Erythroblast (primary cell): ENCODE results near the gene MB.
"Not testable (repeated sequence)": the region's sequence is repeated elsewhere in the genome, so short reads cannot be mapped to it uniquely, and the experiment has no call there.

Experiments used
- DNase-seq, 2 experiments: peaks; one replicate each; lab custom pipeline; 2025; lab: John Stamatoyannopoulos, UW
- GATA1 ChIP-seq: IDR thresholded peaks from 2 replicates; pipeline ENCODE4 v1.6.1; 2011; ENCODE audit warnings: low read depth, mild to moderate bottlenecking, control low read depth, low read length, moderate library complexity
- POLR2A ChIP-seq: IDR thresholded peaks from 2 replicates; pipeline ENCODE4 v1.6.1; 2011; ENCODE audit warnings: mild to moderate bottlenecking, low read length

MB gene

DNA sequence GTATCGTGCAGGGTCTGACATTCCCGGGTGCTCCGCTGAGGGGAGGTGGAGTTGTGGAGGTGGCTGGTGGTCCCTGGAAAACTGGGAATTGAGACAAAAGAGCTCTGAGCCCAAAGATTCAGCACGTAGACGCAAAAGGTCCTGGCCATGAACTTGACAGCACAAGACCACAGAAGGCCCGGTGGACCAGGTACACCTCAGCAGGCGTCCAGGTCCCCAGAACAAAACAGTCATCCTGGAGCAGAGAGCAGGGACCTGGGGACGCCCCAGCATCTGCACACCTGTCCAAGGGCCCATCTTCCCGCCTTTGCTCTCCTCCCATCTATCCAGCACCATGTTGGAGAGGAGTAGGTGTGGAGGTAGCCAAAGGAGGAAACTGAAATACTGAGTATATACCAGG, 13.8 kb upstream of the MB start:
- DNase-seq, result no peak
- TF ChIP-seq GATA1 (no peak), POLR2A (no peak)

DNA sequence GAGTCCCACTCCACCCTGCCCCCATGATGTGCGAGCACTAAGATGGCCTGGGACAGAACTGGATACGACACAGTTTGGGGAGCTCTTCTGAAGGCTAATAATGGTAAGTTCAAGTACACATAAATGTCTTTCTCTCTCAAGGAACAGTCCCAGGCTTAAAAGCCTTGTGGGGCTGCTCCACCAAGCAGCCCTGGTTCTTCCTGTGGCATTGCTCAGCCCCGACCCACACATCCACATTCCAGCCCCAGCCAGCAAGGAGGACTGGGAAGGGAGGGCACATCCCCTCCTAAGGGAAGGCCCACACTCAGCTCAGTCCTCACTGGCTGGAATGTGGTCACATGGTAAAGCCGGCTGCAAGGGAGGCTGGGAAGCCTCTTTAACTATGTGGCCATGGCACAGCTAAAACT, 13.3 kb upstream of the MB start:
- no peak for DNase-seq
- TF ChIP-seq POLR2A (no peak), GATA1 (no peak)

GRCh38 chr22:35629406-35630216, 12.5 kb upstream of the MB start:
- DNase-seq, result no peak
- TF ChIP-seq GATA1 (no peak), POLR2A (no peak)

GRCh38 chr22:35628732-35629131, 11.6 kb upstream of the MB start:
- TF ChIP-seq GATA1, result no peak
- TF ChIP-seq POLR2A, result no peak
- no peak for DNase-seq

DNA sequence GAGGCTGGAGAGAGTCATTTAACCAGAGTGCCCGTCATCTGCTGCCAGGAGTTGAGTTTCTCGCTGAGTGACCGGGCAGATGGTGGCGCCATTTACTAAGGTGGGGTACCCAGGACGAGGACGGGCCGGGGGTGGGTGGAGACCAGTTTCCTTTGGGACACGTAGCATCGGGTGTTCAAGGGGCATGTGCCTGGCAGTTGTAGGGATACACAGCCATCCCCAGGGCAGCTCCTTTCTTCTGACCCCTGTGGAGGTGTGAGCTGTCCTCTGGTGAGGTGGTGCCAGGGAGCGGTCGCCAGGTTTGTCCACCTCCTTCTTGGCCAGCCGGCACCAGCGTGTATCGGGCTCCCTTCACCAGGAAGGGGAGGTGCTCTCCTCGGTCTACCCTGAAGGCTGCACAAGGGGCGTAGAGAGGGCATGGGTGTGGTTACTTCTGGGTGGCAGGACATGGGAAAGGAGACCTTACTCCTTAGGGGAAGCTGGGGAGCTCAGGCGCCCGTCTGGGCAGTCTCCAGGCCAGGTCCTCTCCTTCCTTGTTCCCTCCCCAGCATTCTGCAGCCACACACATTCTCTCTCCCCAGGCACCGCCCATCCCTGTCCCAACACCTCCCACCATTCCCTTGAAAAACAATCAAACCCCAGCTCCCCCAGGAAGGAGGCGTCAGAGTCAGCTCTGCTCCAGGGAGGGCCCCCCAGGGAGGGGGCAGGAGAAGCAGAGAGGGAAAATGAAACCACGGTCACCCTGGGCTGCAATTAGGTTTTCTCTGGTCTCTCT, 10.3 kb upstream of the MB start:
- no peak for TF ChIP-seq GATA1
- no peak for TF ChIP-seq POLR2A
- DNase-seq, result peak; percentile 18 to 27

GRCh38 chr22:35625763-35626432, 8.8 kb upstream of the MB start:
- TF ChIP-seq GATA1 (no peak), POLR2A (no peak)
- DNase-seq, result no peak

DNA sequence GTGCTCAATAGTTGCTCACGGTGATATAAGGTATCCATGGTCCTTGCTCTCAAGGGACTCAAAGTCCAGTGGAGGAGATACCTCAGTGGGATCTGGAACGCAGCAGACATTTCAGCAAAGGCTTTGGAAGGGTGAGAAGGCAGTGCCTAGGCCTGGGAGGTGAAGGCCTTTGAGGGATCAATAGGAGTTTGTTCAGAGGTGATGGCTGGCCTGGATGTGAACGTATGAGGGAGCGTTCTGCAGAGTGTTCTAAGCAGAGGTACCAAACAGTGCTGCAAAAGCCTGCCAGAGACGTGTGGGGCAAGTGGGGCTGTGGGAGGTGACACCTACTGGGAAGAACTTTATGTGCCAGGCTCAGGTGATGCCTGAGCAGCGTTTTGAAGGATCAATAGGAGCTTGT, 7.4 kb upstream of the MB start:
- TF ChIP-seq GATA1 (no peak), POLR2A (no peak)
- no peak for DNase-seq

DNA sequence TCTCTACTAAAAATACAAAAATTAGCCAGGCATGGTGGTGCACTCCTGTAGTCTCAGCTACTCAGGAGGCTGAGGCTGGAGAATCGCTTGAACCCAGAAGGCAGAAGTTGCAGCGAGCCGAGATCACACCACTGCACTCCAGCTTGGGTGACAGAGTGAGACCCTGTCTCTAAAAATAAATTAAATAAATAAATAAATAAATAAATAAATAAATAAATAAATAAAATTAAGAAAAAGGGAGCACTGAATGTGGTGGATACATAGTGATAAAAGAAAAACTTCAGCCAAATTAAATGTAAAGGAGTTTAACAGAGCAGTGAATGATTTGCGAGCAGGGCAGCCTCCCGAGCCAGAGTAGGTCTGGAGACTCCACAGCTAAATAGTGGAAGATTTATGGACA, 6.8 kb upstream of the MB start:
- not testable (repeated sequence) for DNase-seq

- TF ChIP-seq POLR2A, result no peak
- no peak for TF ChIP-seq GATA1
Measured at GRCh38 chr22:35622191-35622913, 5.2 kb upstream of the MB start.

GRCh38 chr22:35621451-35621850, 4.3 kb upstream of the MB start:
- no peak for DNase-seq
- TF ChIP-seq GATA1, result no peak
- TF ChIP-seq POLR2A, result no peak

More at GRCh38 chr22:35622191-35622913, 5.2 kb upstream of the MB start:
- DNase-seq, result no peak

- TF ChIP-seq POLR2A, result no peak
- TF ChIP-seq GATA1, result no peak
- no peak for DNase-seq
Measured at GRCh38 chr22:35620624-35621251, 3.6 kb upstream of the MB start.

GRCh38 chr22:35619336-35620094, 2.4 kb upstream of the MB start:
- TF ChIP-seq POLR2A, result no peak
- TF ChIP-seq GATA1, result no peak

More at GRCh38 chr22:35619336-35620094, 2.4 kb upstream of the MB start:
- no peak for DNase-seq
